K562 (cell line): ENCODE results near the gene CMTR1. TPM values are rescaled to one million over a fixed set of nuclear protein-coding genes. Genes with fewer than 3 reads are reported as not detected.

ENCODE experiments used
- ATAC-seq: fragments of 200-7000 bp; cut with Tn5 transposase; 3 replicates; pipeline ENCODE4 v1.9.1; 2020; ENCODE audit warnings: moderate library complexity
- BruUV-seq: library from RNA; stranded (reverse); fragments of 400-500 nt; replicated peaks from 2 replicates; lab custom pipeline; 2021; lab: Mats Ljungman, UMichigan
- CTCF ChIA-PET: fragments of 300-600 bp; formaldehyde crosslinking; extraction: SDS; loops from one replicate; lab custom pipeline; 2021; ENCODE audit warnings: low intra/inter-chr PET ratio; lab: Yijun Ruan, JAX
- POLR2A ChIA-PET: fragments of 300-600, 350-650 bp; sonication (Branson Sonifier 250); formaldehyde crosslinking; extraction: SDS; loops from one replicate; lab custom pipeline; 2021; ENCODE audit warnings: antibody characterized with exemption, inconsistent platforms; lab: Yijun Ruan, JAX
- DNase-seq, 4 experiments: peaks; one replicate each; pipeline versions ENCODE4 v3.0.0 to v3.0.0-alpha.2; 2011 to 2018; ENCODE audit warnings: low spot score in 3 of 4, mixed read lengths in 3 of 4; ENCODE audit errors: extremely low read depth in 1 of 4
- FAIRE-seq: peaks from 2 replicates; lab custom pipeline; 2011; peaks lifted over from hg19 to GRCh38; lab: Jason Lieb, UNC
- H2AFZ ChIP-seq: 2 replicates; pipeline ENCODE4 v1.6.0; 2011; ENCODE audit warnings: low read depth, low read length, control low read depth, inconsistent platforms
- H3K27ac ChIP-seq: fragments of 200-600 bp; 3 replicates; pipeline ENCODE4 v1.8.0; 2011; ENCODE audit warnings: low read depth, mild to moderate bottlenecking, control low read depth, inconsistent platforms, low read length, moderate library complexity, mixed read lengths; ENCODE audit errors: extremely low read depth
- H3K27me3 ChIP-seq, 2 experiments: fragments of 300-600 bp in 1 of 2; 2 replicates in 1 of 2; 3 replicates in 1 of 2; pipeline versions ENCODE4 v1.6.0 to v1.8.0; 2011; ENCODE audit warnings: inconsistent platforms in 2 of 2, low read length in 2 of 2, mild to moderate bottlenecking in 1 of 2, mixed read lengths in 1 of 2, moderate library complexity in 1 of 2; ENCODE audit not compliant: control insufficient read depth in 2 of 2, insufficient read depth in 2 of 2
- H3K36me3 ChIP-seq: fragments of 300-600 bp; 3 replicates; pipeline ENCODE4 v1.8.0; 2011; ENCODE audit warnings: mild to moderate bottlenecking, low read length, inconsistent platforms; ENCODE audit not compliant: control insufficient read depth, insufficient read depth
- H3K4me1 ChIP-seq, 2 experiments: fragments of 200-600 bp in 1 of 2; replicated peaks in 1 of 2; 2 replicates in 1 of 2; 3 replicates in 1 of 2; pipeline versions ENCODE4 v1.5.1 to v1.8.0; 2011; ENCODE audit warnings: inconsistent platforms in 2 of 2, low read length in 2 of 2, mild to moderate bottlenecking in 1 of 2, mixed read lengths in 1 of 2, moderate library complexity in 1 of 2; ENCODE audit not compliant: control insufficient read depth in 2 of 2, insufficient read depth in 2 of 2
- H3K4me2 ChIP-seq: 2 replicates; pipeline ENCODE4 v1.6.1; 2011; ENCODE audit warnings: low read length, control low read depth, inconsistent platforms, mixed read lengths; ENCODE audit not compliant: insufficient read depth
- H3K4me3 ChIP-seq: fragments of 200-600 bp; sonication (generic), shearing (Covaris generic); 2 replicates; pipeline ENCODE4 v1.5.1; 2016; ENCODE audit warnings: control low read depth, inconsistent platforms
- H3K79me2 ChIP-seq: fragments of 200-600 bp; 3 replicates; pipeline ENCODE4 v1.8.0; 2011; ENCODE audit warnings: low read length, inconsistent platforms; ENCODE audit not compliant: control insufficient read depth, insufficient read depth
- H3K9ac ChIP-seq, 2 experiments: 2 replicates each; pipeline versions ENCODE4 v1.6.0 to v1.6.1; 2011; ENCODE audit warnings: low read depth in 2 of 2, low read length in 2 of 2, control low read depth in 1 of 2, inconsistent platforms in 1 of 2, mild to moderate bottlenecking in 1 of 2, mixed read lengths in 1 of 2; ENCODE audit not compliant: insufficient read depth in 1 of 2
- H3K9me1 ChIP-seq: one replicate; pipeline ENCODE4 v1.6.0; 2011; ENCODE audit warnings: inconsistent platforms, mild to moderate bottlenecking, low read length, moderate library complexity; ENCODE audit not compliant: control insufficient read depth, insufficient read depth
- H3K9me3 ChIP-seq: replicated peaks from 2 replicates; pipeline ENCODE4 v1.5.1; 2011; ENCODE audit warnings: low read depth, low read length, inconsistent platforms; ENCODE audit not compliant: control insufficient read depth, insufficient read depth
- H4K20me1 ChIP-seq: replicated peaks from 2 replicates; pipeline ENCODE4 v1.6.1; 2011; ENCODE audit warnings: low read length, inconsistent platforms, mixed read lengths; ENCODE audit not compliant: control insufficient read depth, insufficient read depth
- ARHGAP35 ChIP-seq: fragments of 450-650 bp; IDR thresholded peaks from 2 replicates; pipeline ENCODE4 v1.6.1; 2018; ENCODE audit not compliant: partially characterized antibody
- ARNT ChIP-seq, 2 experiments: fragments of 450-650 bp; IDR thresholded peaks; 2 replicates each; pipeline ENCODE4 v1.6.1; 2016; ENCODE audit warnings: mild to moderate bottlenecking in 1 of 2
- CREB3L1 ChIP-seq: fragments of 450-650 bp; IDR thresholded peaks from 2 replicates; pipeline ENCODE4 v1.6.1; 2014; ENCODE audit warnings: low read depth, mild to moderate bottlenecking, moderate library complexity, borderline replicate concordance
- HSF4 ChIP-seq: fragments of 250-450 bp; sonication (Bioruptor Pico); IDR thresholded peaks from 2 replicates; pipeline ENCODE4 v2.1.2; 2022; ENCODE audit warnings: mild to moderate bottlenecking, moderate library complexity, borderline replicate concordance
- IFI16 ChIP-seq: fragments of 250-450 bp; sonication (Bioruptor Pico); IDR thresholded peaks from 2 replicates; pipeline ENCODE4 v2.1.2; 2022; ENCODE audit warnings: mild to moderate bottlenecking, inconsistent platforms
- MIER1 ChIP-seq: fragments of 450-650 bp; IDR thresholded peaks from 2 replicates; pipeline ENCODE4 v1.6.1; 2016; ENCODE audit warnings: antibody characterized with exemption, mild to moderate bottlenecking, low read depth
- THRAP3 ChIP-seq: fragments of 450-650 bp; IDR thresholded peaks from 2 replicates; pipeline ENCODE4 v1.6.1; 2016; ENCODE audit warnings: mild to moderate bottlenecking, inconsistent platforms, borderline replicate concordance
- WGBS: fragments of 100-300 bp; shearing (Covaris generic); methylation state at CpG from one replicate; pipeline ENCODE4 v1.1.6; 2016; ENCODE audit warnings: low coverage, mixed read lengths; ENCODE audit not compliant: insufficient coverage; ENCODE audit errors: missing lambda C conversion rate; 5-methylcytosine and 5-hydroxymethylcytosine counted together
- in situ Hi-C: fragments of 300-500 bp; cut with MboI; formaldehyde crosslinking; loops from 4 replicates; pipeline ENCODE4 v1.15.0; 2018; ENCODE audit warnings: inconsistent platforms, mixed read lengths
- intact Hi-C: fragments of 100-400 bp; cut with micrococcal nuclease; formaldehyde crosslinking; loops from 2 replicates; pipeline ENCODE4 v1.14.2; 2022
- polyA plus RNA-seq, 8 experiments: library from polyadenylated mRNA; depleted of rRNA in 4 of 8; stranded (reverse) in 5 of 8; unstranded in 3 of 8; fragments of >200 nt; fragmentation: Nextera tagmentation in 2 of 8; fragmentation: Illumina TruSeq in 1 of 8; extraction: Ambion mirVana in 2 of 8; extraction: Trizol in 1 of 8; gene quantifications; 2 replicates each; pipeline versions ENCODE4 v1.2.1 to v1.2.3, GENCODE V29; 2011 to 2014; ENCODE audit warnings: inconsistent platforms in 1 of 8, missing spikeins in 1 of 8
- total RNA-seq, 7 experiments: library from RNA; depleted of rRNA in 6 of 7; stranded (reverse); fragments of >200 nt in 6 of 7; fragmentation: Illumina TruSeq in 2 of 7; extraction: Trizol in 2 of 7; gene quantifications; 2 replicates each; pipeline versions ENCODE4 v1.2.1 to v1.2.3, GENCODE V29; 2011 to 2021; ENCODE audit warnings: low replicate concordance in 1 of 7

Gene CMTR1
- total and polyA plus RNA-seq, 9 of the 15 experiments (the other 6 are each of a cell fraction or from before 2014, with no cell fraction given), result 2.9 to 63.5 (median 49.5) TPM

GRCh38 chr6:37495244-37495934, 62.4 kb downstream of the CMTR1 start:
- POLR2A ChIA-PET, result interaction anchor here (1.1 kb wide), 1 partner anchor 39 kb away, joined by 6 read pairs; no protein-coding TSS in a partner anchor
- no peaks in the 10 kb centered on the region for H3K27me3 ChIP-seq
- H3K9me1 ChIP-seq, result no peaks in the 10 kb centered on the region
- BruUV-seq, result no TSS peak
- no peak overlapping the region for H3K9ac ChIP-seq
- DNase-seq, result no peak
- peaks cover 16 to 20% of the 10 kb centered on the region in 2 experiments; a peak in 4 of 5 replicates for H3K4me1 ChIP-seq
- WGBS, result 52% methylated on average over 4 of the region's 4 CpGs
- no peak overlapping the region for H3K4me2 ChIP-seq
- H3K36me3 ChIP-seq, result no peaks in the 10 kb centered on the region; the same call in 2 of the 3 replicates
- CTCF ChIA-PET, result no interaction called here
- H3K4me3 ChIP-seq, result no peak overlapping the region
- no peak for TF ChIP-seq CREB3L1
- TF ChIP-seq IFI16 (CRISPR knock-in tag), result no peak
- no peak for TF ChIP-seq HSF4 (CRISPR knock-in tag)
- no peak for TF ChIP-seq MIER1
- no peak for TF ChIP-seq ARHGAP35
- no peak for TF ChIP-seq THRAP3
- no peak for TF ChIP-seq ARNT (IDR thresholded peaks at IDR 0.05)
- H3K27ac ChIP-seq, result no peak overlapping the region
- peaks cover 12% of the 10 kb centered on the region; the same call in 1 of the 2 replicates for H4K20me1 ChIP-seq
- peaks cover 4% of the 10 kb centered on the region; the same call in 1 of the 3 replicates for H3K79me2 ChIP-seq
- intact Hi-C loops (no loop called here), in situ Hi-C loops (no loop called here)
- no peak for FAIRE-seq
- ATAC-seq, result no peak
- no peaks in the 10 kb centered on the region for H3K9me3 ChIP-seq
- no peak overlapping the region for H2AFZ ChIP-seq
